Stimulated activated CD4-positive, alpha-beta T cell treated with anti-CD3 and anti-CD28 coated beads, Interleukin-1b, Interleukin-23, amount 100 ng/mL, for 24 hours (primary cell): ENCODE results near the gene CCDC57.

Experiments
- DNase-seq, 4 experiments: peaks; one replicate each; pipeline ENCODE4 v3.0.0-alpha.2; 2020; ENCODE audit warnings: low read depth in 4 of 4, low spot score in 1 of 4

CCDC57 gene

GRCh38 chr17:82108496-82108945 lies 104.1 kb downstream of the CCDC57 start:
- DNase-seq = no peak

GRCh38 chr17:82108038-82108437 lies 104.6 kb downstream of the CCDC57 start:
- no peak for DNase-seq

- no peak for DNase-seq
Measured at GRCh38 chr17:82107341-82107860, 105.2 kb downstream of the CCDC57 start.

- DNase-seq = no peak
Measured at GRCh38 chr17:82106688-82107305, 105.8 kb downstream of the CCDC57 start.

GRCh38 chr17:82105882-82106687 lies 106.6 kb downstream of the CCDC57 start:
- DNase-seq = peak in 3 of 4 experiments; percentile 36 to 71 (median 48)

- DNase-seq = no peak
Measured at GRCh38 chr17:82105417-82105881, 107.2 kb downstream of the CCDC57 start.

GRCh38 chr17:82104797-82105416 lies 107.7 kb downstream of the CCDC57 start:
- no peak for DNase-seq

GRCh38 chr17:82103553-82104451 lies 108.8 kb downstream of the CCDC57 start:
- no peak for DNase-seq

GRCh38 chr17:82101767-82102679 lies 110.6 kb downstream of the CCDC57 start:
- DNase-seq = no peak

GRCh38 chr17:82101301-82101715 lies 111.3 kb downstream of the CCDC57 start:
- DNase-seq = no peak

GRCh38 chr17:82100502-82101298 lies 111.9 kb downstream of the CCDC57 start:
- no peak for DNase-seq

- no peak for DNase-seq
Measured at GRCh38 chr17:82098939-82099763, 113.5 kb downstream of the CCDC57 start.

GRCh38 chr17:82098169-82098938 lies 114.3 kb downstream of the CCDC57 start, which contains the start of gene FASN:
FASN (minus strand) TSS chr17:82098236; CDS start chr17:82096445, 1,791 bp downstream.
- peak; percentile 82 to 95 (median 90) for DNase-seq

- DNase-seq = no peak
Measured at GRCh38 chr17:82097919-82098168, 114.8 kb downstream of the CCDC57 start.

- DNase-seq = peak in 1 of 4 experiments; percentile 17
Measured at GRCh38 chr17:82097184-82097918, 115.3 kb downstream of the CCDC57 start.

GRCh38 chr17:82096709-82097183 lies 115.9 kb downstream of the CCDC57 start:
- no peak for DNase-seq
